Mucosa of descending colon (tissue), 3 donors: Measurements from ENCODE around the gene SIGLEC7. TPM values are rescaled to one million over a fixed set of nuclear protein-coding genes. Genes with fewer than 3 reads are reported as not detected.

Experiments used
- ATAC-seq: fragments of 200-7000 bp; cut with Tn5 transposase; one replicate; pipeline ENCODE4 v1.9.1; 2020; ENCODE audit warnings: mild to moderate bottlenecking, moderate library complexity
- DNase-seq, 3 donors: peaks; one replicate each; pipeline ENCODE4 v3.0.0-alpha.2; 2020
- H3K36me3 ChIP-seq: fragments of 200-600 bp; one replicate; pipeline ENCODE4 v1.8.0; 2021; ENCODE audit warnings: low read depth, mild to moderate bottlenecking
- H3K4me1 ChIP-seq: fragments of 200-600 bp; one replicate; pipeline ENCODE4 v1.8.0; 2021; ENCODE audit warnings: low read depth, mild to moderate bottlenecking
- H3K4me3 ChIP-seq: fragments of 200-600 bp; one replicate; pipeline ENCODE4 v1.8.0; 2021; ENCODE audit warnings: mild to moderate bottlenecking
- H3K9me3 ChIP-seq: fragments of 200-600 bp; one replicate; pipeline ENCODE4 v1.8.0; 2021; ENCODE audit warnings: mild to moderate bottlenecking
- CTCF ChIP-seq: fragments of 200-600 bp; IDR thresholded peaks from one replicate; pipeline ENCODE4 v1.8.0; 2022; ENCODE audit warnings: antibody characterized with exemption, mild to moderate bottlenecking
- intact Hi-C, 2 donors: fragments of 100-400 bp; cut with DNase I in 1 of 2; cut with micrococcal nuclease in 1 of 2; formaldehyde crosslinking; loops; one replicate each; pipeline versions ENCODE4 v1.11.0 to v1.11.1; 2022; cut with DNase I, micrococcal nuclease
- total RNA-seq, 3 donors: library from RNA; stranded (reverse); fragmentation: NEBNext Ultra II Directional in 2 of 3; extraction: Animal tissue kit (Norgen Biotek cat#: 25700) in 2 of 3; gene quantifications; one replicate each; pipeline versions ENCODE4 v1.2.1 to v1.2.4, GENCODE V29; 2021 to 2023
- donor health status: DM: no; HTN: no; CAD: no; lungs with moderate emphysema.
- donor health status: DM: no; HTN: no; CAD: no.
- donor health status: DM: no; HTN: yes; CAD: no.

The SIGLEC7 gene
- total RNA-seq, 3 donors from 2014 or later = 1.2 to 2.5 (median 1.4) TPM

DNA sequence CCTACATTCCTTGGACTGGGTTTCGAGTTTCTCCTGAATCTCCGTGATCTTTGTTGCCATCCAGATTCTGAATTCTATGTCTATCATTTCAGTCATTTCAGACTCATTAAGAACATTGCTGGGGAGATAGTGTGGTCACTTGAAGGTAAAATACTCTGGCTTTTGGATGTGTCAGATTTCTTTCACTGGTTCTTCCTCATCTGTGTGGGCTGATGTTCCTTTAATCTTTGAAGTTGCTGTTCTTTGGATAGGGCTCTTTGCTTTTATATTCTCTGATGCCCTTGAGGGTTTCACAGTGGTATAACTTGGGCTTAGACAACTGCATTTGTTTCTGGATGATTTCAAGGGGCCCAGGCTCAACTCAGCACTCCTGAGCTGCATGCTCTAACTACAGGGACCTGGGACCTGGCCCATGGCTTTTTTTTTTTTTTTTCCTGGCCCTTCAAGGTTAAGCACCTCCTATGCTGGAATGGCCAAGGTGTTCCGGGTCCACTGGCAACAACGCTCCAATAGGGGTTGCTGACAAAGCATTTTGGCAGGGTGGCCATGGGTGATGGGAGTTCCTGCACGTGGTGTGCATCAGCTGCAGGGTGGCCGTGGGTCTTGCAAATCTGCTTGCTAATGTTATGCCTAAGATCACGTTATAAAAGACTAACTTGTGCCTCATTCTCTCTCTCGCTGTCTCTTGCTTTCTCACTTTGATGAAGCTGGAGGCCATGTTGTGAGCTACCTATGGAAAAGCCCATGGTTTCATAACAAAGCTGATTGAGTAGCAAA, 5.9 kb upstream of the SIGLEC7 start:
- ATAC-seq = no peak
- no peak for DNase-seq
- no peaks in the 10 kb centered on the region for H3K4me1 ChIP-seq
- TF ChIP-seq CTCF = no peak
- no peaks in the 10 kb centered on the region for H3K9me3 ChIP-seq
- H3K4me3 ChIP-seq = no peak overlapping the region
- intact Hi-C loops = no loop called here
- H3K36me3 ChIP-seq = no peaks in the 10 kb centered on the region

- Histone ChIP-seq H3K36me3 (no peaks in the 10 kb centered on the region), H3K9me3 (no peaks in the 10 kb centered on the region), H3K4me3 (no peak overlapping the region), H3K4me1 (no peaks in the 10 kb centered on the region)
- TF ChIP-seq CTCF = no peak
- peak; percentile 47 for ATAC-seq
- intact Hi-C loops = no loop called here
- peak in 1 of 3 donors; percentile 35 for DNase-seq
Observed at GRCh38 chr19:51136851-51137551, 5.1 kb upstream of the SIGLEC7 start.

DNA sequence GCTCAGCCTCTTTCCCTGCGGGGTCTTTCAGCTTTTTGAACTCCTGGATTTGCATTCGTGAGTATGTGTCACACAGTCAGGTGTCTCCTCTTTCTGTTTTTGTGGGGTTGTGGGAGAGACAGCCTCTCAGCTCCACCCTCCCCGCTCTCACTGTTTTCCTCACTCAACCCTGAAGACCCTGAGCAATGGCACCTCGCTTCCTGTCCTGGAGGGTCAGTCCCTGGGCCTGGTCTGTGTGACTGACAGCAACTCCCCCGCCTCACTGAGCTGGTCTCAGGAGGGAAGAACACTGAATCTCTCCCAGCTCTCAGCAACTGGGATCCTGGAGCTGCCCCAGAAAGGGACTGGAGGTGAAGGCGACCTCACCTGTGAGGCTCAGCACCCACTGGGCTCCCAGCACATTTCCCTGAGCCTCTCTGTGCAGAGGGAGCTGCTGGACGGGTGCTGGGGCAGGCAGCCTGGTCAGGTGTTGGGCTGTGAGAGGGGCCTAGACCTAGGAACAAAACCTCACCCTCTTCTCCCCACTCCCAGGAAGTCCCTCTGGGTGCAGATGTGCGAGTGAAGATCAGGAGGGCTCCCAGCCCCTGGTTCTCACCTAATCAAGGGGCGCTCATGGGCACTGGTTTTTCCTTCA, 4.2 kb upstream of the SIGLEC7 start:
- no peak for ATAC-seq
- no peaks in the 10 kb centered on the region for H3K9me3 ChIP-seq
- DNase-seq = peak in 1 of 3 donors; percentile 41
- H3K36me3 ChIP-seq = no peaks in the 10 kb centered on the region
- intact Hi-C loops = no loop called here
- no peaks in the 10 kb centered on the region for H3K4me1 ChIP-seq
- H3K4me3 ChIP-seq = no peak overlapping the region
- TF ChIP-seq CTCF = no peak

GRCh38 chr19:51138549-51138979, 3.5 kb upstream of the SIGLEC7 start:
- H3K36me3 ChIP-seq = no peaks in the 10 kb centered on the region
- no peak for TF ChIP-seq CTCF
- DNase-seq (peak in 1 of 3 donors; percentile 55), ATAC-seq (peak; percentile 47)
- no peaks in the 10 kb centered on the region for H3K4me1 ChIP-seq
- H3K4me3 ChIP-seq = no peak overlapping the region
- no peaks in the 10 kb centered on the region for H3K9me3 ChIP-seq
- intact Hi-C loops = no loop called here

- DNase-seq = no peak
- no peaks in the 10 kb centered on the region for H3K9me3 ChIP-seq
- H3K36me3 ChIP-seq = no peaks in the 10 kb centered on the region
- peak; percentile 42 for ATAC-seq
- no peak overlapping the region for H3K4me3 ChIP-seq
- H3K4me1 ChIP-seq = no peaks in the 10 kb centered on the region
- no peak for TF ChIP-seq CTCF
- intact Hi-C loops = no loop called here
Observed at GRCh38 chr19:51139299-51140014, 2.6 kb upstream of the SIGLEC7 start.
